ENCODE data around the gene FOXM1.
A peak's percentile ranks its signal among the peaks of the same experiment; 100 is the strongest.

The FOXM1 gene

DNA sequence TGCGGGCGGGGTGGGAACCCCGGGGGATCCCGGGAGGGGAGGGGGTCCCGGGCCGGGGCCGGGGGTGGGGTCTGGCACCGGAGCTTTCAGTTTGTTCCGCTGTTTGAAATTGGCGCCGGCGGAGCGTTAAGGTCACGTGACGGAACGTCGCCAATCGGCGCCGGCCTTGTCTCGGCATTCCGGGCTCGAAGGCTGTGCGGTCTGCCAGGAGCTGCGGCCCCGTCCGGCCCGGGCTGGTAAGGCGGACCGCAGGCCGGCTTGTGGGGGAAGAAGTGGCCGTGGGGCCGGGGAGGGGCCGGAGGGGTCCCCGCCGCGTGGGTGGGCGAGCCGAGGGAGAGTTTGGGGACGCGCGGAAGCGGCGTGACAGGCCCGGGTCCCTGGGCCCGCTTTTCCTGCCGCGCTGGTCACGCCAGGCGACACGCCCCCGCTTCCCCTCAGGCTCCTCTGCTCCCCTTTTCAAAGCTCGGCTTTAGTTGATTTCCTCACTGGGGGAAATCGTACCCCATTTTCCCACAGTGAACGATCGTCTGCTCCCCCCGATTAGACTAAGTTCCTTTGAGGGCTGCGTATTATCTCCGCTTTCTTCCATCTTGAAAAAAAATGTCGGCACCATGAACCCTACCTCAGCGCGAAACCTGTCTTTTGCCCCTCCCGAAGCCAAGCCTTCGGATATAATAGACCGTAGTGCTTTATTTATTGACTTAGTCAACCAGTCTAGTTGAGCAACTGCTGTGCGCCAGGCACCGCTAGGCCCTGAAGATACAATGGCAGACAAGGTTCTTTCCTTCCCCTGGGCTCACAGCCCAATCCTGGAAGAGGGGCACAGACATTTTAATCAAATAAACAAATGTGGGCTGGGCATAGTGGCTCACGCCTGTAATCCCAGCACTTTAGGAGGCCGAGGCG is at the start of gene FOXM1, which contains the start of gene RHNO1:
Gene FOXM1, minus strand, starts transcription at position 128 of the 906 bp plus-strand sequence. CDS start 2,696 bp downstream, outside the sequence.
Gene RHNO1, plus strand, starts transcription at position 177 of the 906 bp plus-strand sequence. CDS start 8,144 bp downstream, outside the sequence.
- peak; percentile 87 for DNase-seq

DNA sequence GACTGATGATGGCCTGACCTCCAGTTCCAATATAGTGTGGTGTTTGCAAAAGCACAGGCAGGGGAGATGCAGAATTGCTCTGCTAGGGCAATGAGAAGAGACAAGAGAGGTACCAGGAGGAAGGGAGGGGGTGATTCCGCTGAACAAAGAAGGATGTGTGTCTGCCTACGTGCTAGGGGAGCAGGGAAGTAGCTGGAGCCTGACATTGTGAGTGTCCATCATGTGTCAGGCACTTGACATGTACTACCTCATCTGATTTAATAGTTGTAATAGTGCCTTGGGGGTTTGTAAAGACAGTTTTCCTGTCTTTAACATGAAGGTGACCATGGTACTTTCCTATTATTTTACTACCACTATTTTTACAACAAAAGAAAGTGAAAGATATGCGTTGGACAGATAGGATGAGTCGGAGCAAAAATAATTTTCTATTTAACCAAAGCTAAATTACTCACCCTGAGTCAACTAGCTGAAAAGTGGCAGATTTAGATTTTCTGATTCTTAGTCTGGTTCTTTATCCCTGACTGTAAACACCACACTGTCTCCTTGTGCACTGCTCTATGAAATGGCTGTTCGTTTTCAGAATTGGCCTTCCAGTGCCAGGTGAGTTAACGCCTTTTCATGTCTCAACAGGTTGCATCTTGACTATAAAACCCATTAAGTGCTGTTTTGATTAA is 48.5 kb upstream of the FOXM1 start:
- DNase-seq, result no peak

GRCh38 chr12:2924019-2924418 is 47.0 kb upstream of the FOXM1 start:
- DNase-seq, result no peak

DNA sequence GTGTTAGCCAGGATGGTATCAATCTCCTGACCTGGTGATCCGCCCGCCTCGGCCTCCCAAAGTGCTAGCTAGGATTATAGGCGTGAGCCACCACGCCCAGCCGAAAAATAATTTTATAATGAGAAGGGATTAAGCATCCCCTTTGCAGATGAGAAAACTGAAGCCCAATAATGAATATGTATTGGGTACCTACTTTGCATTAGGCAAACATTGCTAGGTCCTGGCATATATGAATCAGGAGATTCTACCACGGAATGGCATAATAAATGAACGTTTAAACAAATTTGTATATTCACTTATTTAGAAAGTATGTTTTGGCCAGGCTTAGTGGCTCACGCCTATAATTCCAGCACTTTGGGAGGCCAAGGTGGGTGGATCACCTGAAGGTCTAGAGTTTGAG is 46.1 kb upstream of the FOXM1 start:
- no peak for DNase-seq

GRCh38 chr12:2922329-2922728 is 45.4 kb upstream of the FOXM1 start:
- no peak for DNase-seq

DNA sequence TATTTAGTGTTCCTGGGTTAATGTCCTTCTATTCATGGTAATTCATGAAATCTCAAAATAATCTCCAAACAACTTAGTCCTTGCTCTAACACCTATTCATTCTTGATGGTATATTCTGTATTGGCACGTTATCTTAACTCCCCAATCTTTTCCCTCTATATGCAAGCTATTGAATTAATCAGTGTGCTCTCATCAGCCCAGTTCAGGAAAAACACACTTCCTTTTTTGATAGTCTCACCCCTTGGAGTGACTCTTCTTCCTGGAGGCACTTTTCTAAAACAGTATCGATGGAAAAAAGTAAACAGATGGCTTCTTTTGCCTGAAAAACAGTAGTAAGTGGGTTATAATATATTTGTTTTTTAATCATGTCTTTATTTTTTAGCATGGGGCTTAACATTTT is 42.3 kb upstream of the FOXM1 start:
- DNase-seq, result no peak

GRCh38 chr12:2912216-2912575 is 35.2 kb upstream of the FOXM1 start:
- DNase-seq, result no peak

GRCh38 chr12:2904260-2904659 is 27.3 kb upstream of the FOXM1 start:
- DNase-seq, result no peak

GRCh38 chr12:2902272-2902880 is 25.4 kb upstream of the FOXM1 start:
- peak; percentile 61 for DNase-seq

DNA sequence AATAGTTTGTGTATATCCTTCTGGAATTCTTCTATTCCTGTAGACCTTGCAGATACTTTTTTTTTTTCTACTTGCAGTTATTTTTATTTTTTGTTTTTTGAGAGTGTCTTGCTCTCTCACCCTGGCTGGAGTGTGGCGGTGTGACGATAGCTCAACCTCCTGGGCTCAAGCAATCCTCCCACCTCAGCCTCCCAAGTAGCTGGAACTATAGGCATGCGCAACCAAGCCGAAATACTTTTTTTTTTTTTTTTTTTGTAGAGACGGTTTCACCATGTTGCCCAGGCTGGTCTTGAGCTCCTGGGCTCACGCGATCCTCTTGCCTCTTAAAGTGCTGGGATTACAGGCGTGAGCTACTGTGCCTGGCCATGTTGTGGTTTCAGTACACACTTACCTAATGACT is 23.7 kb upstream of the FOXM1 start:
- no peak for DNase-seq

DNA sequence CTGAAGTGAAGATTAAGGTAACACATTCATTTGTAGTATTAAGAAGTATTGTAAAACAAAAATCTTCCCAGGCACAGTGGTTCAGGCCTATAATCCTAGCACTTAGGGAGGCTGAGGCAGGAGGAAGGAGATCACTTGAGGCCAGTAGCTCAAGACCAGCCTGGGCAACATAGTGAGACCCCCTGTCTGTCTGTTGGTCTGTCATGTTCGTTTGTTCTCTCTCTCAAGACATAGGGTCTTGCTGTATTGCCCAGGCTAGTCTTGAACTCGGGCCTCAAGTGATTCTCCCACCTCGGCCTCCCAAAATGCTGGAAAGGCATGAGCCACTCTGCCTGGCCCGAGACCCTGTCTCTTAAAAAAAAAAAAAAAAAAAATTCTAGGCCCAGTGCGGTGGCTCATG is 20.4 kb upstream of the FOXM1 start:
- no peak for DNase-seq

DNA sequence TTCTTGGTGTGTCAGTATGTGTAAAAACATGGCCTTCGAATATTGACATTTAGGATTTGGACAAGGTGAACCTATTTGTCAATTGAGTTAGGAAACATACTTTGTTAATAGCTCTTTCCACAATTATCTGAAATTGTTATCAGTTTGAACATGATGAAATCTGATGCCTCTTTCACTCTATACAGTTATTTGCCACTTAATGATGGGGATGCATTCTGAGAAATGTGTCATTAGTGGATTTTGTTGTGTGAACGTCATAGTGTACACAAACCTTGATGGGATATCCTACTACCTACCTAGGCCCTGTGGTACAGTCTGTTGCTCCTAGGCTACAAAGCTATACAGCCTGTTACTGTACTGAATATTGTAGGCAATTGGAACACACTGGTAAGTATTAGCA is 18.5 kb upstream of the FOXM1 start:
- DNase-seq, result no peak

- DNase-seq, result no peak
Observed at GRCh38 chr12:2895051-2895451, 18.1 kb upstream of the FOXM1 start.

DNA sequence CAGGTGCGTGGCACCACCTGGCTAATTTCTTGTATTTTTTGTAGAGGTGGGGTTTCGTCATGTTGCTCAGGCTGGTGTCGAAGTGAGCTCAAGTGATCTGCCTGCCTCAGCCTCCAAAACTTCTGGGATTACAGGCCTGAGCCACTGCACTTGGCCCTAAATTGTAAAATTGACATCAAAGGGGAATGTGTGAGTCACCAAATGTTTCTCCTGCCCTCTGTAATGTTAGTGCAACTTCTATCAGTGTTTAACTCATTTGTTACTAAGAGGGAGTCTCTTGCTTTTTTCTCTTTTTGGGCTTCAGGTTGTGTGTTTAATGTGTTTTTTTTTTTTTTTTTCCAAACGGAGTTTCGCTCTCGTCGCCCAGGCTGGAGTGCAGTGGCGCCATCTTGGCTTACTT is 16.0 kb upstream of the FOXM1 start:
- no peak for DNase-seq

DNA sequence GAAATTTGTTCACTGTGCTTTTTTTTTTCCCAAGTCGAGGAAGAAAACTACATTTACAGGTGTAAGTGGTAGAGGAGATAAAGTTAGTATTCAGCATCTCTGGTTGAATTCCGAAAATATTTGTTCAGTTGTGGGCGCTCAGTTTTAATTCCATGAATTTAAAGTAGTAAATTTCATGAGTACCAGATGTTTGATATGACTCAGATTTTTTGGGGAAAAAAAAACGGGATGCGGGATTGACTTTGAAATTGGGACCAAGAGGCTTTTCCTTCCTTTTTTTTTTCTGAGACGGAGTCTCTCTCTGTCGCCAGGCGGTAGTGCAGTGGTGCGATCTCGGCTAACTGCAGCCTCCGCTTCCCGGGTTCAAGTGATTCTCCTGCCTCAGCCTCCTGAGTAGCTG is 15.3 kb upstream of the FOXM1 start:
- no peak for DNase-seq

GRCh38 chr12:2891240-2892053 is 14.5 kb upstream of the FOXM1 start:
- DNase-seq, result peak; percentile 19

DNA sequence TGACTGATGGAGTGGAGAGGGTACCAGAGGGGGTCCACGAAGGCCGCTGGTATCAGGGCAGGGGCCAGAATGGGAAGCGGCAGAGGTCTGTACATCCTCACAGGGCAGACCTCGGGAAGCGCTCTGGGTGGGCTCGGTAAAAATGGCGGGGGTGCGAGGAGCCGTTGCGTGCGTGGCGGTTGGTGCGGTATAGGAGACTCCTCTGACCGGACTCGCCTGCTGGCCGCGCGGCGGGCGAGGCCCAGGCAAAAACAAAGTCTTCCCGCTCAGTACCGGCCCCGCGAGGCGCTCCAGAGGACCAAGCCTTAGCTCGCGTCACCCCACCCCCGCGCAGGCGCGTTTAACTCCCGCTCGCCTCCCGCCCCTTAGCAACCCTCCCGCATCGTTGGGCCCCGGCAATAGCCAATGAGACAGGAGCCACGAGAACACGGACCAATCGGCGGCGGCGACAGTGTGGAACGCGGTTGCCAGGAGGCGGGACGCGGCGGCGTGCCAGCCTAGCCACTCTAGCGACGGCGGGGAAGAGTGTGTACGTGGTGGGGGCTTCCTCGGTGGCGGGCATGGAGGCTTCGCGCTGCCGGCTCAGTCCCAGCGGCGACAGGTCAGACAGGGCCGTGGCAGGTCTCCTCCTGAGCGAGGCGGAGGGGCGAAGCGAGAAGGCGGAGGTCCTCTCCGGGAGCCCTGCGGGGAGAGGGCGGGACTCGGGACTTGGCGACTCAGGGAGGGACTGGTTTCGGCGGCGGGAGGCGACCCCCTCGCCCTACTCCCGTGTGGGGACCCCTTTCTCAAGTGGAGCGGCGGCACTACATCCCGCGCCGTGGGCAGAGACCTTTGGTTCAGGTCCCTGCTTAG is 13.6 kb upstream of the FOXM1 start, which contains the start of gene TULP3:
Gene TULP3, plus strand, starts transcription at position 504 of the 852 bp plus-strand sequence. Its CDS starts 57 bp downstream, at position 561.
- peak; percentile 97 for DNase-seq

DNA sequence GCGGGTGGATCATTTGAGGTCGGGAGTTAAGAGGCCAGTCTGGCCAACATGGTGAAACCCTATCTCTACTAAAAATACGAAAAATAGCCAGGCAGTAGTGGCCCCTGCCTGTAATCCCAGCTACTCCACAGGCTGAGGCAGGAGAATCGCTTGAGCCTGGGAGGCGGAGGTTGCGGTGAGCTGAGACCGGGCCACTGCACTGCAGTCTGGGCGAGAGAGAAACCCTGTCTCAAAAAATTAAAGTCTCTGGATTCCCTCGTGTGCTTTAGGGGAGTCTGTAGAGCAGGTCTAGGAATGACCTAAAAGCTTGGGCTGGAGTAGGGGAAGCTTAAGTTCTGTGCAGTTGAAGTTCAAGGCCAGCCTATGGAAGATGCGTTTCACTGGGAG is 13.0 kb upstream of the FOXM1 start:
- no peak for DNase-seq

GRCh38 chr12:2886768-2887450 is 9.9 kb upstream of the FOXM1 start:
- no peak for DNase-seq

GRCh38 chr12:2884810-2885209 is 7.8 kb upstream of the FOXM1 start:
- DNase-seq, result no peak

DNA sequence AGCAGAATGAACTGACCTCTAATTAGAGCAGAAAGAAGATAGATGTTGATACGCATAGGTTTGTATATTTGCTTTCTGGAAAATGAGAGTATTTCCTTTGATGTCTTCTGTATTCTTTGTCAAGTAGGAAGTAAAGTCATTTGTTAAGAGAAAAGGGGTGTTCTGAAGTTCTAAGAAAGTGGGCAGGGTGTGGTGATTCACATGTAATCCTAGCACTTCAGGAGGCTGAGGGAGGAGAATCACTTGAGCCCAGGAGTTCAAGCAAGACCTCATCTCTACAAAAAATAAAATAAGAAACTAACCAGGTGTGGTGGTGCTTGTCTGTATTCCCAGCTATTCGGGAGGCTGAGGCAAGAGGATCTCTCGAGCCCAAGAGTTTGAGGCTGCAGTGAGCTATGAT is 2.9 kb upstream of the FOXM1 start:
- DNase-seq, result peak; percentile 88
